Measurements from ENCODE around the gene NMRK1. TPM values are rescaled to one million over a fixed set of nuclear protein-coding genes. Genes with fewer than 3 reads are reported as not detected.

NMRK1 gene
- total RNA-seq, 6 donors from 2014 or later: 17.5 to 46.6 (median 27.3) TPM

- no peak overlapping the region for H3K4me3 ChIP-seq
- H3K27ac ChIP-seq: no peak overlapping the region
- 84 to 88% methylated on average over 2 of the region's 2 CpGs for WGBS, 2 donors
- peaks cover 0 to 5% (median 0%) of the 10 kb centered on the region in 4 donors for H3K36me3 ChIP-seq
- TF ChIP-seq POLR2A (IDR thresholded peaks at IDR 0.05) (no peak), POLR2AphosphoS5 (IDR thresholded peaks at IDR 0.05) (no peak), EP300 (IDR thresholded peaks at IDR 0.05) (no peak), CTCF (IDR thresholded peaks at IDR 0.05) (no peak)
- no peaks in the 10 kb centered on the region for H3K4me1 ChIP-seq
- DNase-seq (no peak), ATAC-seq (ENCODE audit: low FRiP score in 2 of 2) (no peak)
- H3K9me3 ChIP-seq: no peaks in the 10 kb centered on the region
- no peaks in the 10 kb centered on the region for H3K27me3 ChIP-seq
Observed at GRCh38 chr9:75013735-75014134, 74.2 kb downstream of the NMRK1 start.

Small RNA genes lying within 50 kb of the gene (small RNA-seq; reads per million reads assigned to genes)
- 0 reads per million in 4 donors for gene RF02271

Other genes with a start within 250 kb of the NMRK1 start
- 1 to 10 TPM in 3 of 6 donors, under 1 TPM in 3; under 0.01 to 3.0 (median 1.3) TPM for gene TRPM6, start 200.2 kb downstream of the NMRK1 start, total RNA-seq
- gene C9orf40, start 135.2 kb downstream of the NMRK1 start, total RNA-seq: 1 to 10 TPM in 5 of 6 donors, under 1 TPM in 1; 1.00 to 6.2 (median 2.0) TPM
- gene CARNMT1, start 59.9 kb downstream of the NMRK1 start, total RNA-seq: 10 to 100 TPM; 11.5 to 34.5 (median 17.7) TPM
- 10 to 100 TPM; 17.8 to 84.9 (median 48.9) TPM for gene OSTF1, start 359 bp upstream of the NMRK1 start, total RNA-seq

All from upper lobe of left lung (tissue), 6 donors.